K562 (cell line): Measurements from ENCODE around the gene TRIP6. TPM values are rescaled to one million over a fixed set of nuclear protein-coding genes. Genes with fewer than 3 reads are reported as not detected.

ENCODE experiments used
- AFF1 ChIP-seq, 2 experiments: fragments of 450-650 bp; IDR thresholded peaks; 2 replicates each; pipeline ENCODE4 v1.6.1; 2018; ENCODE audit warnings: mild to moderate bottlenecking in 2 of 2, low read depth in 1 of 2; ENCODE audit not compliant: partially characterized antibody in 2 of 2
- ARID1B ChIP-seq: fragments of 450-650 bp; IDR thresholded peaks from 2 replicates; pipeline ENCODE4 v1.6.1; 2016; ENCODE audit warnings: antibody characterized with exemption, mild to moderate bottlenecking, inconsistent platforms
- CCNT2 ChIP-seq: IDR thresholded peaks from 2 replicates; pipeline ENCODE4 v1.6.1; 2011; ENCODE audit warnings: borderline replicate concordance, low read depth, mild to moderate bottlenecking, moderate library complexity, mixed read lengths, low read length; ENCODE audit not compliant: insufficient read length; ENCODE audit errors: extremely low read depth
- HDAC2 ChIP-seq: fragments of 450-650 bp; IDR thresholded peaks from 2 replicates; pipeline ENCODE4 v1.6.1; 2016; ENCODE audit warnings: mild to moderate bottlenecking
- ILF3 ChIP-seq: fragments of 450-650 bp; IDR thresholded peaks from 2 replicates; pipeline ENCODE4 v1.6.1; 2018; ENCODE audit warnings: antibody characterized with exemption, mild to moderate bottlenecking, moderate library complexity, borderline replicate concordance
- KLF1 ChIP-seq: fragments of 450-650 bp; IDR thresholded peaks from 2 replicates; pipeline ENCODE4 v1.6.1; 2016; ENCODE audit warnings: missing genetic modification characterization, missing compliant biosample characterization
- MCM7 ChIP-seq, 2 experiments: fragments of 450-650 bp; IDR thresholded peaks; 2 replicates each; pipeline ENCODE4 v1.6.1; 2016 to 2018
- NR3C1 ChIP-seq: sonication (generic); formaldehyde crosslinking; IDR thresholded peaks from 2 replicates; pipeline ENCODE4 v1.8.1; 2022; ENCODE audit warnings: missing genetic modification reagents
- SMC3 ChIP-seq: conservative IDR thresholded peaks from 2 replicates; pipeline ENCODE4 v1.6.1; 2011; ENCODE audit warnings: low read depth, low read length, improper control_type of control experiment; ENCODE audit not compliant: insufficient read depth
- ZNF23 ChIP-seq: fragments of 250-450 bp; sonication (Bioruptor Pico); IDR thresholded peaks from 2 replicates; pipeline ENCODE4 v1.4.0; 2020; ENCODE audit warnings: mild to moderate bottlenecking
- ZNF76 ChIP-seq: fragments of 250-450 bp; sonication (Bioruptor Pico); IDR thresholded peaks from 2 replicates; pipeline ENCODE4 v1.4.0; 2020; ENCODE audit warnings: mild to moderate bottlenecking, moderate library complexity, borderline replicate concordance
- polyA plus RNA-seq, 8 experiments: library from polyadenylated mRNA; depleted of rRNA in 4 of 8; stranded (reverse) in 5 of 8; unstranded in 3 of 8; fragments of >200 nt; fragmentation: Nextera tagmentation in 2 of 8; fragmentation: Illumina TruSeq in 1 of 8; extraction: Ambion mirVana in 2 of 8; extraction: Trizol in 1 of 8; gene quantifications; 2 replicates each; pipeline versions ENCODE4 v1.2.1 to v1.2.3, GENCODE V29; 2011 to 2014; ENCODE audit warnings: inconsistent platforms in 1 of 8, missing spikeins in 1 of 8
- total RNA-seq, 7 experiments: library from RNA; depleted of rRNA in 6 of 7; stranded (reverse); fragments of >200 nt in 6 of 7; fragmentation: Illumina TruSeq in 2 of 7; extraction: Trizol in 2 of 7; gene quantifications; 2 replicates each; pipeline versions ENCODE4 v1.2.1 to v1.2.3, GENCODE V29; 2011 to 2021; ENCODE audit warnings: low replicate concordance in 1 of 7
- TF ChIP-seq, protein P1 (sequence below): fragments of 250-450 bp; sonication (Bioruptor Pico); IDR thresholded peaks from 2 replicates; pipeline ENCODE4 v1.5.0; 2021; ENCODE audit warnings: mild to moderate bottlenecking, moderate library complexity
- TF ChIP-seq, protein P2 (sequence below): IDR thresholded peaks from 2 replicates; pipeline ENCODE4 v1.6.1; 2014; ENCODE audit warnings: antibody characterized with exemption
- TF ChIP-seq, protein P3 (sequence below): fragments of 450-650 bp; IDR thresholded peaks from 2 replicates; pipeline ENCODE4 v1.6.1; 2016; ENCODE audit warnings: mild to moderate bottlenecking
- TF ChIP-seq, protein P4 (sequence below): sonication (generic); formaldehyde crosslinking; IDR thresholded peaks from 2 replicates; pipeline ENCODE4 v1.8.1; 2023; ENCODE audit warnings: mild to moderate bottlenecking, missing genetic modification reagents, moderate library complexity

TRIP6 gene
- total and polyA plus RNA-seq, 9 of the 15 experiments (the other 6 are each of a cell fraction or from before 2014, with no cell fraction given): 5.9 to 141 (median 54.0) TPM

- TF ChIP-seq AFF1 (IDR thresholded peaks at IDR 0.05; ENCODE audit: low read depth in 1 of 2, partially characterized antibody in 2 of 2): no peak
- TF ChIP-seq ILF3: no peak
- TF ChIP-seq, protein P1, sequence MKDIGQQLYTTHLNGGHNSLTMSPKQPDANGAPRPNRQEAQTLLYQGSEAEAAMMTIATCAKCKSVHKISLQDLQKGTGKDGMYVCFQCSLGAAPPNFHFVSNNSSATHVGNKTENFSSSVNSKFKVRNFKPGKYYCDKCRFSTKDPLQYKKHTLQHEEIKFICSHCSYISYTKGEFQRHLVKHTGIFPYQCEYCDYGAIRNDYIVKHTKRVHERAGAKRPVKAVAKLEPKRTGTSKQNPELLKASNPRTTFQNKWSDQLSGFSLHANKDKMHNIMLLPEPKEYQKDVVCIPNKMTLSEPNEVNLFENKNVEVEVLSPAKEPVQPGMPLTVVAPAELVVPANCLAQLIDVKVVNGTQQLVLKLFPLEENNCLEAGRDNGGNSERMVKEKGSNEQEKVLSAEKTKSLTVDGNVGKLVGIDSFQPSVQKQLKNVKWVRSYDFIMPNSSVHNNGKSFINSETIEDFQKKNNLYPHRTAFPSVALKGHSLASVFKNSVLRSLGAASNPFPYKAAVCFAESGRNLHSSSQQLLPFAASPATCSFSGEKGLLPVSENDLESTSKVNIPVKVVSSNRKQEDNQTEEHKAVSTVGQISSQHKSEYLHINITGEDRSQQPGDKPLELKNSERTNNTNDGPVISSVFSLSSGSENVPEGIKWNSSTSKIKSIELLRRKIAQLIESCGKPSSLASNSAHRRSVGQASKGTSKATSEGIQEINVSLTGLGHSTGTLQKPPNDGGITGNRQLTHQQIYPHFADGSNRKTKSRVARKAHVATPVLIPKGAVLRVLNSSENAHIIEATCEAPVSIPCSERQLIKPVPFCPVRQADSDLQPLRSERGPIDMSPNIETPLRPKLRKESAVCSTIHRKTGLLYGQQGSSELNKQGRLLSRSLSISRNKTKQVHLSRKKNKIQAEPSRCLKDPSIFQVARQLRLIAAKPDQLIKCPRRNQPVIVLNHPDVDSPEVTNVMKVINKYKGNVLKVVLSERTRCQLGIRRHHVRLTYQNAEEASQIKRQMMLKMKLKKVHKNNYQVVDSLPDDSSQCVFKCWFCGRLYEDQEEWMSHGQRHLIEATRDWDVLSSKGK: no peak
- no peak for TF ChIP-seq SMC3
- no peak for TF ChIP-seq NR3C1
- TF ChIP-seq ARID1B: peak; percentile 92
- TF ChIP-seq KLF1 (tag): no peak
- TF ChIP-seq ZNF23 (CRISPR knock-in tag): no peak
- TF ChIP-seq HDAC2: no peak
- peak; percentile 25 for TF ChIP-seq CCNT2
- TF ChIP-seq, protein P2, sequence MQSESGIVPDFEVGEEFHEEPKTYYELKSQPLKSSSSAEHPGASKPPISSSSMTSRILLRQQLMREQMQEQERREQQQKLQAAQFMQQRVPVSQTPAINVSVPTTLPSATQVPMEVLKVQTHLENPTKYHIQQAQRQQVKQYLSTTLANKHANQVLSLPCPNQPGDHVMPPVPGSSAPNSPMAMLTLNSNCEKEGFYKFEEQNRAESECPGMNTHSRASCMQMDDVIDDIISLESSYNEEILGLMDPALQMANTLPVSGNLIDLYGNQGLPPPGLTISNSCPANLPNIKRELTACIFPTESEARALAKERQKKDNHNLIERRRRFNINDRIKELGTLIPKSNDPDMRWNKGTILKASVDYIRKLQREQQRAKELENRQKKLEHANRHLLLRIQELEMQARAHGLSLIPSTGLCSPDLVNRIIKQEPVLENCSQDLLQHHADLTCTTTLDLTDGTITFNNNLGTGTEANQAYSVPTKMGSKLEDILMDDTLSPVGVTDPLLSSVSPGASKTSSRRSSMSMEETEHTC: 0 out of 2 replicates have a peak, but pooled peaks have one; percentile 23
- TF ChIP-seq, protein P3, sequence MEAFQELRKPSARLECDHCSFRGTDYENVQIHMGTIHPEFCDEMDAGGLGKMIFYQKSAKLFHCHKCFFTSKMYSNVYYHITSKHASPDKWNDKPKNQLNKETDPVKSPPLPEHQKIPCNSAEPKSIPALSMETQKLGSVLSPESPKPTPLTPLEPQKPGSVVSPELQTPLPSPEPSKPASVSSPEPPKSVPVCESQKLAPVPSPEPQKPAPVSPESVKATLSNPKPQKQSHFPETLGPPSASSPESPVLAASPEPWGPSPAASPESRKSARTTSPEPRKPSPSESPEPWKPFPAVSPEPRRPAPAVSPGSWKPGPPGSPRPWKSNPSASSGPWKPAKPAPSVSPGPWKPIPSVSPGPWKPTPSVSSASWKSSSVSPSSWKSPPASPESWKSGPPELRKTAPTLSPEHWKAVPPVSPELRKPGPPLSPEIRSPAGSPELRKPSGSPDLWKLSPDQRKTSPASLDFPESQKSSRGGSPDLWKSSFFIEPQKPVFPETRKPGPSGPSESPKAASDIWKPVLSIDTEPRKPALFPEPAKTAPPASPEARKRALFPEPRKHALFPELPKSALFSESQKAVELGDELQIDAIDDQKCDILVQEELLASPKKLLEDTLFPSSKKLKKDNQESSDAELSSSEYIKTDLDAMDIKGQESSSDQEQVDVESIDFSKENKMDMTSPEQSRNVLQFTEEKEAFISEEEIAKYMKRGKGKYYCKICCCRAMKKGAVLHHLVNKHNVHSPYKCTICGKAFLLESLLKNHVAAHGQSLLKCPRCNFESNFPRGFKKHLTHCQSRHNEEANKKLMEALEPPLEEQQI: no peak
- TF ChIP-seq ZNF76 (CRISPR knock-in tag): no peak
- no peak for TF ChIP-seq MCM7 (IDR thresholded peaks at IDR 0.05)
- TF ChIP-seq, protein P4, sequence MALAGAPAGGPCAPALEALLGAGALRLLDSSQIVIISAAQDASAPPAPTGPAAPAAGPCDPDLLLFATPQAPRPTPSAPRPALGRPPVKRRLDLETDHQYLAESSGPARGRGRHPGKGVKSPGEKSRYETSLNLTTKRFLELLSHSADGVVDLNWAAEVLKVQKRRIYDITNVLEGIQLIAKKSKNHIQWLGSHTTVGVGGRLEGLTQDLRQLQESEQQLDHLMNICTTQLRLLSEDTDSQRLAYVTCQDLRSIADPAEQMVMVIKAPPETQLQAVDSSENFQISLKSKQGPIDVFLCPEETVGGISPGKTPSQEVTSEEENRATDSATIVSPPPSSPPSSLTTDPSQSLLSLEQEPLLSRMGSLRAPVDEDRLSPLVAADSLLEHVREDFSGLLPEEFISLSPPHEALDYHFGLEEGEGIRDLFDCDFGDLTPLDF (CRISPR knock-in tag): no peak
Observed at GRCh38 chr7:100897772-100898454, 30.7 kb downstream of the TRIP6 start (continued).
